GM23338 (cell line): ENCODE data around the gene PIK3CB. TPM values are rescaled to one million over a fixed set of nuclear protein-coding genes. Genes with fewer than 3 reads are reported as not detected.

ENCODE experiments used
- ATAC-seq: fragments of 200-7000 bp; cut with Tn5 transposase; 3 replicates; pipeline ENCODE4 v1.9.1; 2020
- DNase-seq: peaks from one replicate; pipeline ENCODE4 v3.0.0-alpha.2; 2015; ENCODE audit warnings: low spot score
- H2AFZ ChIP-seq: fragments of 200-600 bp; sonication (generic); 2 replicates; pipeline ENCODE4 v1.8.0; 2016; ENCODE audit warnings: antibody characterized with exemption, mild to moderate bottlenecking, moderate library complexity
- H3F3A ChIP-seq: fragments of 200-600 bp; sonication (generic); replicated peaks from 2 replicates; pipeline ENCODE4 v1.8.0; 2017; ENCODE audit warnings: antibody characterized with exemption, mixed run types, low read depth
- H3K27ac ChIP-seq: fragments of 200-600 bp; sonication (generic); 2 replicates; pipeline ENCODE4 v1.6.1; 2016; ENCODE audit warnings: low read depth
- H3K27me3 ChIP-seq: fragments of 200-600 bp; sonication (generic); 2 replicates; pipeline ENCODE4 v1.8.0; 2016; ENCODE audit warnings: mild to moderate bottlenecking, mixed run types, moderate library complexity; ENCODE audit not compliant: insufficient read depth
- H3K36me3 ChIP-seq: fragments of 200-600 bp; sonication (generic); 2 replicates; pipeline ENCODE4 v1.8.0; 2016; ENCODE audit warnings: mild to moderate bottlenecking; ENCODE audit not compliant: insufficient read depth
- H3K4me1 ChIP-seq: fragments of 200-600 bp; sonication (generic); 2 replicates; pipeline ENCODE4 v1.8.0; 2016; ENCODE audit warnings: mild to moderate bottlenecking, moderate library complexity; ENCODE audit not compliant: insufficient read depth
- H3K4me2 ChIP-seq: fragments of 200-600 bp; sonication (generic); 2 replicates; pipeline ENCODE4 v1.7.1; 2017; ENCODE audit warnings: mixed run types
- H3K4me3 ChIP-seq: fragments of 200-600 bp; sonication (generic); 2 replicates; pipeline ENCODE4 v1.6.1; 2016; ENCODE audit warnings: mixed run types
- H3K79me2 ChIP-seq: fragments of 200-600 bp; sonication (generic); replicated peaks from 2 replicates; pipeline ENCODE4 v1.8.0; 2017; ENCODE audit warnings: mild to moderate bottlenecking; ENCODE audit not compliant: insufficient read depth
- H3K9me2 ChIP-seq: fragments of 200-600 bp; sonication (generic); 2 replicates; pipeline ENCODE4 v1.8.0; 2017; ENCODE audit not compliant: insufficient read depth
- H4K20me1 ChIP-seq: fragments of 200-600 bp; sonication (generic); replicated peaks from 2 replicates; pipeline ENCODE4 v1.8.0; 2017; ENCODE audit warnings: mild to moderate bottlenecking; ENCODE audit not compliant: insufficient read depth
- H3K27ac Mint-ChIP-seq: 2 replicates; pipeline ENCODE4 v1.8.0; 2020; ENCODE audit warnings: inconsistent platforms, mild to moderate bottlenecking, moderate library complexity, mixed read lengths
- H3K27me3 Mint-ChIP-seq: 3 replicates; pipeline ENCODE4 v1.8.0; 2022; ENCODE audit warnings: low read depth, mild to moderate bottlenecking, moderate library complexity, mixed read lengths, inconsistent platforms; ENCODE audit not compliant: insufficient read depth, poor library complexity
- H3K36me3 Mint-ChIP-seq: 3 replicates; pipeline ENCODE4 v1.8.0; 2021; ENCODE audit warnings: low read depth, mild to moderate bottlenecking, inconsistent platforms, moderate library complexity, mixed read lengths
- H3K4me1 Mint-ChIP-seq: 3 replicates; pipeline ENCODE4 v1.8.0; 2020; ENCODE audit warnings: mild to moderate bottlenecking, inconsistent platforms, mixed read lengths
- H3K4me3 Mint-ChIP-seq: 3 replicates; pipeline ENCODE4 v1.8.0; 2021; ENCODE audit warnings: moderate library complexity, mild to moderate bottlenecking, inconsistent platforms, mixed read lengths
- H3K9me3 Mint-ChIP-seq: 3 replicates; pipeline ENCODE4 v1.8.0; 2020; ENCODE audit warnings: moderate library complexity, mild to moderate bottlenecking, inconsistent platforms, mixed read lengths
- CREB1 ChIP-seq: fragments of 250-450 bp; sonication (Bioruptor Pico); IDR thresholded peaks from 2 replicates; pipeline ENCODE4 v1.5.0; 2020; ENCODE audit warnings: low read depth, mild to moderate bottlenecking, moderate library complexity
- EZH2 ChIP-seq: fragments of 200-600 bp; sonication (generic); IDR thresholded peaks from one replicate; pipeline ENCODE4 v1.8.0; 2017; ENCODE audit warnings: antibody characterized with exemption, mild to moderate bottlenecking, low read depth; ENCODE audit not compliant: unreplicated experiment
- EZH2phosphoT487 ChIP-seq: fragments of 200-600 bp; sonication (generic); IDR thresholded peaks from one replicate; pipeline ENCODE4 v1.8.1; 2018; ENCODE audit warnings: antibody characterized with exemption; ENCODE audit not compliant: unreplicated experiment
- POLR2AphosphoS5 ChIP-seq: IDR thresholded peaks from 2 replicates; pipeline ENCODE4 v1.6.1; 2016; ENCODE audit warnings: antibody characterized with exemption, low read depth
- STAT1 ChIP-seq: IDR thresholded peaks from one replicate; pipeline ENCODE4 v1.6.1; 2016; ENCODE audit warnings: antibody characterized with exemption; ENCODE audit not compliant: unreplicated experiment
- ZNF114 ChIP-seq: fragments of 250-450 bp; sonication (Bioruptor Pico); IDR thresholded peaks from 2 replicates; pipeline ENCODE4 v1.5.0; 2020; ENCODE audit warnings: mild to moderate bottlenecking, moderate library complexity
- polyA plus RNA-seq: library from polyadenylated mRNA; unstranded; fragments of >200 nt; fragmentation: Nextera tagmentation; extraction: Ambion mirVana; gene quantifications from 2 replicates; pipeline ENCODE4 v1.2.1, GENCODE V29; 2016
- total RNA-seq: library from RNA; depleted of rRNA; stranded (reverse); fragments of >200 nt; shearing (Covaris generic); gene quantifications from 2 replicates; pipeline ENCODE4 v1.2.3, GENCODE V29; 2014
- TF ChIP-seq, protein P1 (sequence below): fragments of 250-450 bp; sonication (Bioruptor Pico); IDR thresholded peaks from 2 replicates; pipeline ENCODE4 v1.5.0; 2020; ENCODE audit warnings: mild to moderate bottlenecking, moderate library complexity
- TF ChIP-seq, protein P2 (sequence below): IDR thresholded peaks from 2 replicates; pipeline ENCODE4 v1.6.1; 2016; ENCODE audit warnings: antibody characterized with exemption

The PIK3CB gene
- total and polyA plus RNA-seq, 2 experiments from 2014 or later = 13.3 to 32.4 TPM

DNA sequence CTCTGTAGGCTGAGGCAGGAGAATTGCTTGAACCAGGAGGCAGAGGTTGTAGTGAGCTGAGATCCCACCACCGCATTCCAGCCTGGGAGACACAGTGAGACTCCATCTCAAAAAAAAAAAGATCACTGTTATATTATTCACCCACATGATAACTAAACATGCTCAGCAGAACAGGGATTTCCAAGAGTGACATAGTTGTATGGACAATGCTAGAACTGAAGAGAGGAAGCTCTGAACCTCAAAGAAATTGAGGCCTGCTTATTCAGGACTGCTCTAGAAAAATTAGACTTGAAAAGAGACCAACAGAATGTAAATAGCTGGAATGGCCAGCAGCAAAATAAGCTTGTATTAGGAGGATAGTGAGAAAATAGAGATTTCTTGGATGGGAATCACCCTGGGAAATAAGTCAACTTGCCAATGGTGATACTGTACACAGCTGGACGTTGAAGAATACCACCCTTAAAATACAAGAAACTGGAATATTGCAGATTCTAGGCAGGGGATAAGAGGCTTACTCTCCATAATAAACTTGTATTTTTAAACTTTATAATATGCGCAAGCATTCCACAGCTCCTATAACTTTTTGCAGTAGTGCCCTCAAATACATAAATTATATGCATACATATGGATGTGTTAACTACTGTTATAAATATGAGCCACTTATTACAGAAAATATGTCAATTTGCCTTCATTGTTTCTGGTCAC, 28.2 kb downstream of the PIK3CB start (continued):
- TF ChIP-seq, protein P1, sequence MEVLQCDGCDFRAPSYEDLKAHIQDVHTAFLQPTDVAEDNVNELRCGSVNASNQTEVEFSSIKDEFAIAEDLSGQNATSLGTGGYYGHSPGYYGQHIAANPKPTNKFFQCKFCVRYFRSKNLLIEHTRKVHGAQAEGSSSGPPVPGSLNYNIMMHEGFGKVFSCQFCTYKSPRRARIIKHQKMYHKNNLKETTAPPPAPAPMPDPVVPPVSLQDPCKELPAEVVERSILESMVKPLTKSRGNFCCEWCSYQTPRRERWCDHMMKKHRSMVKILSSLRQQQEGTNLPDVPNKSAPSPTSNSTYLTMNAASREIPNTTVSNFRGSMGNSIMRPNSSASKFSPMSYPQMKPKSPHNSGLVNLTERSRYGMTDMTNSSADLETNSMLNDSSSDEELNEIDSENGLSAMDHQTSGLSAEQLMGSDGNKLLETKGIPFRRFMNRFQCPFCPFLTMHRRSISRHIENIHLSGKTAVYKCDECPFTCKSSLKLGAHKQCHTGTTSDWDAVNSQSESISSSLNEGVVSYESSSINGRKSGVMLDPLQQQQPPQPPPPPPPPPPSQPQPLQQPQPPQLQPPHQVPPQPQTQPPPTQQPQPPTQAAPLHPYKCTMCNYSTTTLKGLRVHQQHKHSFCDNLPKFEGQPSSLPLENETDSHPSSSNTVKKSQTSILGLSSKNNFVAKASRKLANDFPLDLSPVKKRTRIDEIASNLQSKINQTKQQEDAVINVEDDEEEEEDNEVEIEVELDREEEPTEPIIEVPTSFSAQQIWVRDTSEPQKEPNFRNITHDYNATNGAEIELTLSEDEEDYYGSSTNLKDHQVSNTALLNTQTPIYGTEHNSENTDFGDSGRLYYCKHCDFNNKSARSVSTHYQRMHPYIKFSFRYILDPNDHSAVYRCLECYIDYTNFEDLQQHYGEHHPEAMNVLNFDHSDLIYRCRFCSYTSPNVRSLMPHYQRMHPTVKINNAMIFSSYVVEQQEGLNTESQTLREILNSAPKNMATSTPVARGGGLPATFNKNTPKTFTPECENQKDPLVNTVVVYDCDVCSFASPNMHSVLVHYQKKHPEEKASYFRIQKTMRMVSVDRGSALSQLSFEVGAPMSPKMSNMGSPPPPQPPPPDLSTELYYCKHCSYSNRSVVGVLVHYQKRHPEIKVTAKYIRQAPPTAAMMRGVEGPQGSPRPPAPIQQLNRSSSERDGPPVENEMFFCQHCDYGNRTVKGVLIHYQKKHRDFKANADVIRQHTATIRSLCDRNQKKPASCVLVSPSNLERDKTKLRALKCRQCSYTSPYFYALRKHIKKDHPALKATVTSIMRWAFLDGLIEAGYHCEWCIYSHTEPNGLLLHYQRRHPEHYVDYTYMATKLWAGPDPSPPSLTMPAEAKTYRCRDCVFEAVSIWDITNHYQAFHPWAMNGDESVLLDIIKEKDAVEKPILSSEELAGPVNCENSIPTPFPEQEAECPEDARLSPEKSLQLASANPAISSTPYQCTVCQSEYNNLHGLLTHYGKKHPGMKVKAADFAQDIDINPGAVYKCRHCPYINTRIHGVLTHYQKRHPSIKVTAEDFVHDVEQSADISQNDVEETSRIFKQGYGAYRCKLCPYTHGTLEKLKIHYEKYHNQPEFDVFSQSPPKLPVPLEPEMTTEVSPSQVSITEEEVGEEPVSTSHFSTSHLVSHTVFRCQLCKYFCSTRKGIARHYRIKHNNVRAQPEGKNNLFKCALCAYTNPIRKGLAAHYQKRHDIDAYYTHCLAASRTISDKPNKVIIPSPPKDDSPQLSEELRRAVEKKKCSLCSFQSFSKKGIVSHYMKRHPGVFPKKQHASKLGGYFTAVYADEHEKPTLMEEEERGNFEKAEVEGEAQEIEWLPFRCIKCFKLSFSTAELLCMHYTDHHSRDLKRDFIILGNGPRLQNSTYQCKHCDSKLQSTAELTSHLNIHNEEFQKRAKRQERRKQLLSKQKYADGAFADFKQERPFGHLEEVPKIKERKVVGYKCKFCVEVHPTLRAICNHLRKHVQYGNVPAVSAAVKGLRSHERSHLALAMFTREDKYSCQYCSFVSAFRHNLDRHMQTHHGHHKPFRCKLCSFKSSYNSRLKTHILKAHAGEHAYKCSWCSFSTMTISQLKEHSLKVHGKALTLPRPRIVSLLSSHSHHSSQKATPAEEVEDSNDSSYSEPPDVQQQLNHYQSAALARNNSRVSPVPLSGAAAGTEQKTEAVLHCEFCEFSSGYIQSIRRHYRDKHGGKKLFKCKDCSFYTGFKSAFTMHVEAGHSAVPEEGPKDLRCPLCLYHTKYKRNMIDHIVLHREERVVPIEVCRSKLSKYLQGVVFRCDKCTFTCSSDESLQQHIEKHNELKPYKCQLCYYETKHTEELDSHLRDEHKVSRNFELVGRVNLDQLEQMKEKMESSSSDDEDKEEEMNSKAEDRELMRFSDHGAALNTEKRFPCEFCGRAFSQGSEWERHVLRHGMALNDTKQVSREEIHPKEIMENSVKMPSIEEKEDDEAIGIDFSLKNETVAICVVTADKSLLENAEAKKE (CRISPR knock-in tag) = no peak

- peak overlapping the region; percentile 56; the same call in 1 of the 2 replicates for H3K27ac ChIP-seq
- no peak overlapping the region for H3K27ac Mint-ChIP-seq
- H3K27me3 ChIP-seq = no peaks in the 10 kb centered on the region
- H3K4me3 ChIP-seq = no peak overlapping the region
- H3K4me2 ChIP-seq = no peak overlapping the region
- H3K4me3 Mint-ChIP-seq = no peak overlapping the region
- H3K9me3 Mint-ChIP-seq = no peaks in the 10 kb centered on the region
- H2AFZ ChIP-seq = no peak overlapping the region
- DNase-seq (no peak), ATAC-seq (no peak)
- H3K79me2 ChIP-seq = peaks cover 95% of the 10 kb centered on the region
- no peaks in the 10 kb centered on the region; the same call in 1 of the 2 replicates for H3K4me1 ChIP-seq
- peaks cover 21% of the 10 kb centered on the region for H4K20me1 ChIP-seq
- no peaks in the 10 kb centered on the region; the same call in 2 of the 3 replicates for H3K36me3 Mint-ChIP-seq
- no peaks in the 10 kb centered on the region for H3K9me2 ChIP-seq
- H3K4me1 Mint-ChIP-seq = peaks cover 3% of the 10 kb centered on the region; the same call in 2 of the 3 replicates
- H3K27me3 Mint-ChIP-seq = peaks cover 2% of the 10 kb centered on the region
- no peaks in the 10 kb centered on the region for H3F3A ChIP-seq
- H3K36me3 ChIP-seq = no peaks in the 10 kb centered on the region
- TF ChIP-seq ZNF114 = no peak
- no peak for TF ChIP-seq EZH2phosphoT487
- TF ChIP-seq CREB1 (CRISPR knock-in tag) = no peak
- TF ChIP-seq, protein P2, sequence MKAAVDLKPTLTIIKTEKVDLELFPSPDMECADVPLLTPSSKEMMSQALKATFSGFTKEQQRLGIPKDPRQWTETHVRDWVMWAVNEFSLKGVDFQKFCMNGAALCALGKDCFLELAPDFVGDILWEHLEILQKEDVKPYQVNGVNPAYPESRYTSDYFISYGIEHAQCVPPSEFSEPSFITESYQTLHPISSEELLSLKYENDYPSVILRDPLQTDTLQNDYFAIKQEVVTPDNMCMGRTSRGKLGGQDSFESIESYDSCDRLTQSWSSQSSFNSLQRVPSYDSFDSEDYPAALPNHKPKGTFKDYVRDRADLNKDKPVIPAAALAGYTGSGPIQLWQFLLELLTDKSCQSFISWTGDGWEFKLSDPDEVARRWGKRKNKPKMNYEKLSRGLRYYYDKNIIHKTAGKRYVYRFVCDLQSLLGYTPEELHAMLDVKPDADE = no peak
- TF ChIP-seq EZH2 = no peak
- no peak for TF ChIP-seq STAT1
- no peak for TF ChIP-seq POLR2AphosphoS5
These were observed 31.6 kb downstream of the PIK3CB start for GRCh38 chr3:138803006-138803653.
